ENCODE data around the gene HEG1.
"Not testable (repeated sequence)": the region's sequence is repeated elsewhere in the genome, so short reads cannot be mapped to it uniquely, and the experiment has no call there.

Gene HEG1

DNA sequence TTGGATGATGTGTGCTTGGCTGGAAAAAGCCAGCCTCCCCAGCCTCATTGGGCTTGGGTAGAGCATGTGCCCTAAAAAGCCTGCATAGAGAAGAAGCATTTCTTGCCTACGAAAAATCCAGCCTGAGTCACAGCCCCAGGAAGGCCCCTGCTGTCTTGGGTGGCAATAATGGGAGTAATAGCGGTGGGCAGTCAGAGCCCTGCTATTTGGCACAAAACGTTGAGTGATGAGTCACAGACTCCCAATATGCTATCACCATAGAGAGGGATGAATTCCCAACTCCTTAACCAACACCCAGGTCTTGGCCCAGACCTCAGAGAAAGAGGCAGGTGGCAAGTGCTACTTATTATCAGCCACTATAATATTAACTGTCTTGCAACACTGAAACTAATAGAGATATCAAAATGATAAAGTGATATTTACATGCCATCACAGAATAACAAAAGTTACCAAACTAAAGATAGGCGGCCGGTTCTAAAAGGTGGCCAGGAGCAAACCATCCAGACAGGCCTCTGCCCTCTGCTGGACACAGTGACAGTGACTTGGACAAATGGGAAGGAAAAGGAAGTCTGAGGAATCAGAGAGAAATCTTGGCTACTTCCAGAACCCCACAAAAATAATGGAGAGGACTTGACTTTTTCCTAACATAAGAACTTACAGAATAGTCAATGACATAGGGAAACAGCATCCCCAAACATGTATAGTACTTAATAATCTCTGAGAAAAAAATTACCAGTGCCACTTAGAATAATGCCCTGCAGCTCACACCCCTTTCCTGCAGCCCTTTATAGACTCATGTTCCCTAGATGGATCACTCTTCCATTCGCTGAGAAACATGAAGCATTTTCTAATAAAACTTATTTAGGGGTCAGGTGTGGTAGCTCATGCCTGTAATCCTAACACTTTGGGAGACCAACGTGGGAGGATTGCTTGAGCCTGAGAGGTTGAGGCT is 69.3 kb downstream of the HEG1 start:
- DNase-seq (ENCODE audit: low read depth) = peak; percentile 91

DNA sequence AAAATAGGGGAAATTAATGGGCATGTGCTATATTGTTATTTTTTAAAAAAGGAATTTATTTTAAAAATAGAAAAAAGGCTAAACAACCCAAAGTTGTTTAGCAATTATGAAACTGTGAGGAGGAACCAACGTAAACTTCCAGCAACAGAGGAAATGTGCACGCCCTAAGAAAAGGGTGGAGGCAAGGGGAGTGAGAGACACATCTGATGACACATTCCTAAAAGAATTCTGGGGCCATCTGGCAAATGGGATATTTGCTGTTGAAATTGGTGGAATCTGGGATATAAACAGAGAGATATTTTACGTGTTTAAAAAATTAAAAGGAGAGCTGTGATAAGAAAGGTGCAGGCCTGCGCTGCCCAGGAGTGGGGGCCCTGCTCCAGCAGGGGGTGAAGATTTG is 70.4 kb downstream of the HEG1 start:
- peak; percentile 73 for DNase-seq (ENCODE audit: low read depth)

DNA sequence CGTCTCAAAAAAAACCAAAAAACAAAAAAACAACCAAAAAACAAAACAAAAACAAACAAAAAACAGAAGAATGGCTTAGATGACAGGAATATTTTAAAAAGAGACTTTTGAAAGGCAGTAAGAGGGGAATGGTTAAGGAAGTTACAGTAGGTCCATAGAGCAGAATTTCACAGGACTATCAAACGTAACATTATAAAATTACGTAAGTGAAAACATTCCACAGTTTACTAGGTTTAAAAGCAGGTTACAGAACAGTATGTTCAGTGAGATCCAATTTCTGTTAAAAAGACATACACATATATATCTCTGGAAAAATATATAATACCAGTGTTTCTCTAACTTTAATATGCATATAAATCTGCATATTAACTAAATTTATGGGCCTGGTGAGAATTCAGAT is 71.0 kb downstream of the HEG1 start:
- no peak for DNase-seq (ENCODE audit: low read depth)

DNA sequence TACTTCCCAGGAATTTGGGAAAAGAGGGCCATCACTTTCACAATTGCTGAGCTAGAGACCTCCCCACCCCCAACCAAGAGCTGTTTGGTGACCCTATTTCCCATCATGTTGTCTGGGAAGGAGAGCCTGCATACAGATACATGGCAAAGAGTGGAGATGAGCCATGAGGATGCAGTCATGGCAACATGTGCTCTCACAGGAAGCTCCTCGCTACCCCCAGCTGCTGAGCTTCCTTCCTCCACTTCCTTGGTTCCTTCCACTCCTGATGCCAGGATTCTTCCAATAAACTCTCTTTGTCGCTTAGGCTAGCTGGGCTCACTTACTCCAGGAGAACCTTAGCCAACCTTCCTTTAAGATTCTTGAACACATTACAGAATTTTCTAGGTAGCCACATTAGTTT is 72.9 kb downstream of the HEG1 start:
- DNase-seq (ENCODE audit: low read depth) = no peak

DNA sequence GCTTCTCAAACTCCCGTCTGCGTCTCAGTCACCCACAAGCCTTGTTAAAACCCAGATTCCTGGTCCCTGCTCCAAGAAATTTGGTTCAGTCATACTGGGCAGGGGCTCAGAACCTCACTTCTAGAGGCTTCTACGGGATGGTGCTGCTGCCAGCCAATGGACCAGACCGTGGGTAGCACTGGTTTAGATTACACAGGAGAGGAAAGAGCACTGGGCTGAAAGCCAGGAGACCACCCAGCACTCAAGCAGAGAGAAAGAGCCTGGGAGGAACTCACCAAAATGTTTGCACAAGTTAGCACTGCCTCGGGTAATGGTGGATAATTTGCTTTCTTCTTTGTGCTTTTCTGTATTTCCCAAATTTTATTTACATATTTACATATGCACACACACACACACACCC is 74.3 kb downstream of the HEG1 start:
- DNase-seq (ENCODE audit: low read depth) = no peak

DNA sequence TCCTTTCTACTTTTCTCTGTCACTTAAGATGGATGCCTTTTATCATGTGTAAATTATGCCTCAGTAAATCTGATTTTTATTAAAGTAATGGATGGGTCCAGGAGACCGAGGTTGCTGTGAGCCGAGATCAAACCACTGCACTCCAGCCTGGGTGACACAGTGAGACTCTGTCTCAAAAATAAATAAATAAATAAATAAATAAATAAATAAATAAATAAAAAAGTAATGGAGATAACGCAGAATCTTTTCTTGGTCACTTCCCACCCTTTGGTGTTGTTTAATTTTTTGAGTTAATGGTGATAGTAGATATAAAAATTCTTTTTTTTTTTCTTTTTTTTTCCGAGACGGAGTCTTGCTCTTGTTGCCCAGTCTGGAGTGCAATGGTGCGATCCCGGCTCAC is 77.2 kb downstream of the HEG1 start:
- no peak for DNase-seq (ENCODE audit: low read depth)

DNA sequence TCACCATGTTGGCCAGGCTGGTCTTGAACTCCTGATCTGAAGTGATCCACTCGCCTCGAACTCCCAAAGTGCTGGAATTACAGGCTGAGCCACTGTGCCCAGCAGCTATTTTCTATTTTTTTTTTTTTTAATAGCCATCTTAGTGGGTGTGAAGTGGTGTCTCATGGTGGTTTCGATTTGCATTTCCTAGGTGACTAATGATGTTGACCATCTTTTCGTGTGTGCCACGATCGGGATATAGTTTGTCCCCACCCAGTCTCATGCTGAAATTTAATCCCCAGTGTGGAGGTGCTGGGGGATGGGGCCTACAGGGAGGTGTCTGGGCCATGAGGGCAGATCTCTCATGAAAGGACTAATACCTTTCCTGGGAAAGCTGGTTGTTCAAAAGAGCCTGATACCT is 79.4 kb downstream of the HEG1 start:
- DNase-seq (ENCODE audit: low read depth) = no peak

DNA sequence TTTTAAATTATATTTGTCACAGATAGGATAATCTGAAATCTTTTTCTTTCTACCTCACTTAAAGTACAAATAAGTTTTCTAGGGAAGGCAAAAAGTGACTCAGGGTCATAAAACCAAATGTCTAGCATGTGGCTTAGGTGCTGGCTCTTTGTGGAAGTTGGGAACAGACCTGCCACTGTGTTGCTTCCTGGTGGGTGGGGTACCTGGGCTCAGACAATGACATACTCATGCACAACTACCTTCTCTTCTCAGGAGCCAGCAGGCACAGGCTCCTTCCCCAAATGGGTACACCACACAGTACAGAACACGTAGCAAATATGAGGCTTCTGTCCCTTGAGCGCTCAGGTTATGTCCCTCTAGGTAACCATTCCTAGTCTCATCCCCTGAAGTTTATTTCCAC is 81.1 kb downstream of the HEG1 start:
- DNase-seq (ENCODE audit: low read depth) = no peak

DNA sequence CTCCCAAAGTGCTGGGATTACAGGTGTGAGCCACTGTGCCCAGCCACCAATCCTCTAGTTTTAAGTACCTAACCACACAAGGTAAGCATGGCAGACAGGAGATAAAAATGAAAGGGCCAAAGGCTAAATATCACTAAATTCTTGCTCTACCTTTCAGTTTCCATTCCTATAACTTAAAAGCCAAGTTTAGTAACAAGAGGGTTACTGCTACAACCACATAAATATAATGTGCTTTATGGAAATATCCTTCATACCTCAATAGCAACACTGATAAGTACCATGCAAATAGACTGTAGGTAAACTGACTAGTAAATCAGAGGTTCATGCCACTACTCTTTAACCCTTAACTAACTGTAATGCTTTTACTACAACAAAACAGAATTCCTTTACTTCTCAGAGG is 82.5 kb downstream of the HEG1 start:
- no peak for DNase-seq (ENCODE audit: low read depth)

DNA sequence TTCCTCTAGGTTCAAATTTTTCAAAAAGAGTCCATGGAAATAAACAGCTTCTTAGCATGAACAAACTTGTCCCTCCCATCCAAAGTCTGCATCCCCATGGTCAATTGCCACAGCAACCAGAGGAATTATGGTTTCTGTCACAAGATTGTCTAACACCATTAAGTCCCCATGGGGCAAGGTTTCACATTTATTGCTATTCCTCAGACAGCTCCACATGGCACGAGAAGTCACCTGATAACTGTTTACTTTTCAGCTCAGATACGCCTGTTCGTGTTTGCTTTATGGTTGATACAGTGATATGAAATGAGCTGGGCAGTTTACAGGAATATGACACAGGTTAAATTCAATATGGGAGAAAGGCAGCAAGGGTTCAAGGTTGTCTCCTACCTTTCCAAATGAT is 83.3 kb downstream of the HEG1 start:
- no peak for DNase-seq (ENCODE audit: low read depth)

DNA sequence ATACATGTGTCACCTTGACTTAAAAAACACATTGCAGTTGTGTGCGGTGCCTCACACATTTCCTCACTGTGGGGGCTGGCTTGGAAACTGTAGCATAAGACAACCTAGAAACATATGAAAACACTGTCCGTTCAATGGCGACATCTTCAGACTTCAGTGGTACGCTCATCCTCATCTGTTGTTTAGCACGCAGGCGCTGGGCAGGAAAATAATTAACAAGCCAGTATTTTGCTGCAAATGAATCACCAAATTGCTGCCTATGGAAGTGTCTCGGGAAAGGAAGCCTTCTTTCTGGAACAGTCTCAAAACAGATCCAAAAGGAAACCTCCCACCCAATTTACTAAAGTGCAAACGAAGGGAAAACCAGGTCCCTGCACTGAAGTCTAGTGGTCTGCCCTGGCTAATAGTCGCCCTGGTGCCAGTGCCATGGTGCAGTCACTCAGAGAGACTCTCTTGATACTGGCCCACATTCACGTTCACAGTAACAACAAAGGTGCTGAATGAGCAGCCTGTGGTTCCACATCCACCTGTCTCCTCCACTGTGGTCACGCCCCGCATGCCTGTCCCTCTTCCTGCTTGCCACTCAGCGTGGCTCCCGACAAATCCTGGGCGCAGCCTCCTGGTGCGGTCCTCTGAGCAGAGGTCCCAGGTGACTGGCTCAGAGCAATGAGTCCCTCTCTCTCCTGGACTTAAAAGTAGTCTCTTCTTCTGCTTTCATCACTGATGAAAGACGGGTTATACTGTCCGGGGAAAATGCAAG is 85.7 kb downstream of the HEG1 start:
- DNase-seq (ENCODE audit: low read depth) = no peak

DNA sequence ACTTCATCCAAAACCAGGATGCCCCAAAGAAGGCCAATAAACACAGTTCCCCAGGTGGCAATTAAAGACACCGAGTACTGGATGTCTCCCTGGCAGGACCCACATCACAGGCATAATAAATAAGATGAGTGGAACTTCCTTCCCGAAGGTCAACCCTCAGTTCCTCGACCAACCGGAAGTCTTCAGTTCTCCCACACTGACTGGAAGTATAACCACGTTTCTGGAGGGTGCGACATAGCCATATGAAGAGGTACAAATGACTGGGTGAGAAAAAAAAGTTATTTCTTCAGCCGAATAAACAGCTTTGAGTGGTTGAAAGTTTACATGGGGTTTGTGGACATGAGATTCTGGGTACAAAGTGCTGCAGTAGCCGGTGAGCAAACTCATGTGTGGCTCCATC is 86.6 kb downstream of the HEG1 start:
- no peak for DNase-seq (ENCODE audit: low read depth)

DNA sequence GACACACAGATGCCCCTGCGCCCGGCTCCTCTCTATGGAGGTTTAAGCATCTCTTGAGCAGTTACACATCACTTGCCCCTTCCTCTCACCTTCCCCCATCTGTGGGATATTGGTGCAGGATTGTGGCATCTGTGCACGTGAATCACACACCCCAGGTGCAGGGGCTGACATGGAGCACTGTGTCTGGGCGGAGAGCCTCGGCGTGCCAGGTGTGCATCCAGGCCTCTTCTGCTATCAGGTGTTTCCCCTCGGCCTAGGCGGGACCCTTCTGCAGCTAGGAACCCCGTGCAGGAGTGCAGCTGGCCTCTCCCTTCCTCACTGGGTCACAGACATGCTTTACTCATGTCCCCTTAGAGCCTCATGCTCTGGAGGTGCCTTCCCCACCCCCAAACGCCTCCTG is 87.8 kb downstream of the HEG1 start:
- DNase-seq (ENCODE audit: low read depth) = no peak

DNA sequence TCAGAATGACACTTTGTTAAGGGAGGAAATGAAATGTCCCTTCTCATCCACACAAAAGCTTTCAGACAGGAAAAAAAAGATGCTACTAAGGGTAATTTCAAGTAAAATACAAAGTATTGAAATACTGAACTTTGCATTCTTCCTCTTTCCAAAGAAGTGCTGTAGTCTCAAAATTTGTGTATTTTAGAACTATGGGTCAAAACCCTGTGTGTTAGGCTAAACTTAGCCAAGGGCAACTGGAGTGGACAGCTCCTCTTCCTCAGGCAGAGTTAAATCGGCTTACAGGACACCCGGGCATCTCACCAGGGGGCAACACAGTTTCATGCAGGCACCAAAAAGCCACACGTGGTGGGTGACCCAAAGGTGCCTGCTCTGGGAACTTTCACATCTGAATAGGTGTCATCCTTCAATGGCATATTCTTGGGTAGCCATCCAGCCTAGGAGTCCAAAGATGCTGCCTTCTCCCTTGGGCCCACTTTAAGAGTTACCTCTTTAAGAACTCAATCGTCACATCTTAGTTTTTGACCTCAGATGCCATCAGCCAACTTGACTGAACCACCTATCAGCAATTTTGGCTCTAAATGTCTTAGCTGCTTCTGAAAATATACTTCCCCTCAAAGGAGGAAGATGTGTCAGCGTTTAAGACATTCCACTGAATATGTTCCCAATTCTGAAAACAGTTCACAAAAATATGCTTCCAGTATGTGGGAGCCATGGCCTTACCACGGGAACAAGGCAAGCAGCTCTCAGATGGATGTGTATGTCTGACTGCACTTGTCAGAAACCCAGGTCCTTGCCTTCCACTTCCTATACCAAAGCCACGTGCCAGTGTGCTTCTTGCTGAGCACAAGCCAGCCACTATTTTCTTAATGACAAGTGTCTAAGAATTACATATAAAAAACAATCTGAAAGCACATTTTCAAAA is 89.0 kb downstream of the HEG1 start:
- DNase-seq (ENCODE audit: low read depth) = no peak

DNA sequence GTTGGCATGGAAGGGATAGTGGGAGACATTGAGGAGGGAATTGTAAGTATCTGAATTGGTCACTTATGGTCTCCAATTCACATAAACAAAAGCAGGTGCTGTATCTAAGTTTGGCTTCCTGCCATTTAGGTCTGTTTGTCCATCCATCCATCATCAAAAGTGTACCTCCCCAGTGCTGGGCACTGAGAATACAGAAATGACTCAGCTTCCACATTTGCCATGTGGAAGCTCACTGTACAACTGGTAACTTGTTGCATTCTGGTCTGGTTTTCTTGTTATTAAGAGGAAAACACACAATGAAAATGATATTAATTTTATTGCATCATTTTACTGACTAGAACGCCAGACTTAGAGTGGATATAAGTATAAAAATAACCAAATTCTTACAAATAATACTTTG is 90.4 kb downstream of the HEG1 start:
- no peak for DNase-seq (ENCODE audit: low read depth)

DNA sequence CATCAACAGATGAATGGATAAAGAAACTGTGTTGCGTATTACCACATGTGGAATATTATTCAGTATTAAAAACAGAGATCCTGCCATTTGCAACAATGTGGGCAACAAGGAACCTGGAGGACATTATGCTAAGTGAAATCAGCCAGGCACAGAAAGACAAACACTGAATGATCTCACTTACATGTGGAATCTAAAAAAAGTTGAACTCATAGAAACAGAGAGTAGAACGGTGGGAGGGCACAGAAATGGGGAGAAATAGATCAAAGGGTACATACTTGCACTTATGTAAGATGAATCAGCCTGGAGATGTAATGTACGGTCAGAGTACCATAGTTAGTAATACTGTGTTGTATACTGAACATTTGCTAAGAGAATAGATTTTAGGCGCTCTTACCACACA is 91.4 kb downstream of the HEG1 start:
- DNase-seq (ENCODE audit: low read depth) = no peak

DNA sequence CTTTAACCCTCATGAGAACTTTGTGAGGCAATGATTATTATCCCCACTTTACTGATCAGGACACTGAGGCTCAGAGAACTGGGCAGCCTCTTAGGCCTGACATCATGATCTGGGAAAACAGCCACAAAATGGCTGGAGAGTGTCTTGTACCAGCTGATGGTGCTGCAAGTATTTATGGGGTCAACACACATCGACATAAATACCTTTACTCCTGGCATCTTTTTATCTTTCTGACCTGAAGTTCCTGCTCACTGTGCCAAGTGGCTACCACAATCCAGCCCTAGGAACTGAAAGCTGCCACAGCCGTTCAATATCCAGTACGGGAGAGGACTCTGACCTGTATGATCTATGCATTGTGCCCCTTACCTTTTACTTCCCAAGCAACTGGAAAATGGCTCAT is 92.0 kb downstream of the HEG1 start:
- no peak for DNase-seq (ENCODE audit: low read depth)

DNA sequence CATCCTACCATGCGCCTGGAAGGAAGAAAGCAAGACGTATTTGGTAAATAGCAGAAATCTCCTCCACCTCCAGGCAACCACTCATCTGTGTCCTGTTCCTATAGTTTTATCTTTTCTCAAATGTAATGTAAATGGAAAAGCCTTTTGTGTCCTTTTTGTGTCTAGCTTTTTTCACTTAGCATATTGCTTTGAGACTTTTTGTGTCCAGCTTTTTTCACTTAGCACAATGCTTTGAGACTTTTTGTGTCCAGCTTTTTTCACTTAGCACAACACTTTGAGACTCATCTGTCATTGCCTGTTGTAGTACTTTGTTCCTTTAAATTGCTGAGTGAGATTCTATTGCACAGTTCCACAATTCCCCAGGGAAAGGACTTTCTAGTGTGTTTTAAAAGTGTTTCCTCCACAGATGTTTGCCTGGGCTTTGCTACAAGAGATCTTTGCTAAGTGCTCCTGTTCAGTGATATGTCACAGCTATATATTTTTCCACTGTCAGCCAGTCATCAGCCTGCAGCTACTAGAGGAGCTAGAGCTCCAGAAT is 93.3 kb downstream of the HEG1 start:
- peak; percentile 28 for DNase-seq (ENCODE audit: low read depth)

DNA sequence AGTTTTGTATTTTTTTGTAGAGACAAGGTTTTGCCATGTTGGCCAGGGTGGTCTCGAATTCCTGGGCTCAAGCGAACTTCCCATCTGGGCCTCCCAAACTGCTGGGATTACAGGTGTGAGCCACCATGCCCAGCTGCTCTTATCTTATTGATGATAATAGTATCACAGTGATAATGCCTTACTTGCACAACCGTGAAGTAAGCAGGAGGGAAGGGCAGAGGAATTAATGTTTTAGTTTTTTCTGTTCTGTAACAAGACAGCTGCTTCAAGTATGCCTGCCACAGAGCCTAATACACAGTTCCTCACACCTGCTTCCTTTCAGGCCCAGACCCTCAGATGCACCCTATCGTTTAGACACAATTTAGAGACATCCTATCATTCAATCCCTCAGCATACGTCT is 95.1 kb downstream of the HEG1 start:
- DNase-seq (ENCODE audit: low read depth) = no peak

DNA sequence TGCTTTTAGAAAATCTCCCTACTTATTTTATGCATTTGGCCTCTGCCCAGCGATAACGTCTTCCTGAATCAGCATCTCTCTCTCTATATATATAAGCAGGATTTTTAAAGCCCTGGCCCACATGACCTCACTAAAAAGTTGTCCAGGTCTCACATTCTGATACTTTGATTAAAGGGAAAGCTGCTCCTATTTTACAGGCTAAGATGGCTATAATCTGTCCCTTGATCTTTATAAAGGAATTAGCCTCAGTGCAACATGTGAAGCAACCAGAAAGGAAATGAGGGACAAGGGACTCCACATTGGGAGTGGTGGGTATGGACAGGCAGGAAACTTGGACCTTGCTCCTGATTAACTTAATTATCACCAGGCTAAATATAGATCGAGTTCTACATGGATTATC is 95.7 kb downstream of the HEG1 start:
- no peak for DNase-seq (ENCODE audit: low read depth)

DNA sequence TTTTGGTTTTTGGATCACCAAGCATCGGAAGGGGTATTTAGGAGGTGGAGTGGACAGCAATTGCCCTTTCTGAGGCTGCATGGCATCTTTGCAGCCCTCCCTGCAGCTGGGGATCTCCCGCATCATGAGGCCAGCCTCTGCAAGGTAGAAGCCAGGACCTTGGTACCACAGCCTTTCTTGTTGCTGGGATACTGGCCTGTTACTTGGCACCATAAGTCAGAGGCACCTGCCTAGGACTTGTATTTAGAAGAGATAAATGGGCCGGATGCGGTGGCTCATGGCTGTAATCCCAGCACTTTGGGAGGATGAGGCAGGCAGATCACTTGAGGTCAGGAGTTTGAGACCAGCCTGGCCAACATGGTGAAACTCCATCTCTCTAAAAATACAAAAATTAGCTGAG is 97.8 kb downstream of the HEG1 start:
- DNase-seq (ENCODE audit: low read depth) = not testable (repeated sequence)

DNA sequence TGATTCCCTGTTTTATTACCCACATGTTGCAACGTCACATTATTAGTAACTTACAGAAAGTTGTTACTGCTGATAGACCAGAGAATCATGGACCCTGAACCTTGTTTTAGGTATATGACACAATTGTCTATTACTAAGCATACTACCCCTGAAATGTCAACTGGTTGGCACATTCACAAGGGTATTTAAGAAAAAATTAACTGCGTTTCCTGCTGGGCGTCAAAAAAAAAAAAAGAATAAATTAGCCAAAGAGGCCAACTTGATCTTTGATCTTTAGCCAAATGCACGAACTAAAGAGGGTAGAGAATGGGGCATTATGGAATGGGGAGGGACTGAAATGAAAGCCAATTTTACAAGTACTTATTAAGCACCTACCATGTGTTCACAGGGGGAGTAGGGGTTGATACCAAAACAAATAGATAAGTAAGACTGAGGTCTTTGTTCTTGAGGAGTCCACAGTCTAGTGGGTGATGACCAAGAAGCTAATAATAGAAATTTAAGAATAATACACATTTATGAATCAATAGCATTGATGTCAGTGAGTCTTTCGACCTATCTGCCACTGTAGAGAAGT is 103.4 kb downstream of the HEG1 start:
- DNase-seq (ENCODE audit: low read depth) = no peak

Data from GM04504 (cell line).